WTC11 (cell line): ENCODE results near the gene CCR6. TPM values are rescaled to one million over a fixed set of nuclear protein-coding genes. Genes with fewer than 3 reads are reported as not detected.

Experiments
- ATAC-seq: fragments of 200-7000 bp; cut with Tn5 transposase; 2 replicates; pipeline ENCODE4 v1.10.0; 2021; ENCODE audit warnings: mild to moderate bottlenecking, moderate library complexity
- CTCF ChIA-PET: fragments of 300-600 bp; sonication (Branson Sonifier 250); formaldehyde crosslinking; loops from one replicate; lab custom pipeline; 2021; ENCODE audit warnings: antibody characterized with exemption; lab: Charles Lee
- POLR2A ChIA-PET: fragments of 350-600 bp; sonication (Branson Sonifier 250); formaldehyde crosslinking; loops from one replicate; lab custom pipeline; 2021; ENCODE audit warnings: antibody characterized with exemption; lab: Charles Lee
- DNase-seq: peaks from one replicate; pipeline ENCODE4 v3.0.0; 2021; ENCODE audit warnings: low spot score
- H3K27ac Mint-ChIP-seq: 2 replicates; pipeline ENCODE4 v1.8.0; 2021; ENCODE audit warnings: mixed read lengths
- H3K27me3 Mint-ChIP-seq: 2 replicates; pipeline ENCODE4 v1.8.0; 2021; ENCODE audit warnings: low read depth, mild to moderate bottlenecking, moderate library complexity, mixed read lengths
- H3K36me3 Mint-ChIP-seq: 2 replicates; pipeline ENCODE4 v1.8.0; 2021; ENCODE audit warnings: mixed read lengths
- H3K4me1 Mint-ChIP-seq: 2 replicates; pipeline ENCODE4 v1.8.0; 2022; ENCODE audit warnings: mixed read lengths
- H3K4me3 Mint-ChIP-seq: 2 replicates; pipeline ENCODE4 v1.8.0; 2021; ENCODE audit warnings: mild to moderate bottlenecking, moderate library complexity, mixed read lengths
- H3K9me3 Mint-ChIP-seq: 2 replicates; pipeline ENCODE4 v1.8.0; 2021; ENCODE audit warnings: mixed read lengths
- ARID4B ChIP-seq: sonication (generic); formaldehyde crosslinking; IDR thresholded peaks from 2 replicates; pipeline ENCODE4 v1.8.0; 2023; ENCODE audit warnings: missing genetic modification reagents, mild to moderate bottlenecking, borderline replicate concordance
- ERG ChIP-seq: fragments of 250-450 bp; sonication (Bioruptor Pico); IDR thresholded peaks from 2 replicates; pipeline ENCODE4 v1.8.0; 2021; ENCODE audit warnings: mild to moderate bottlenecking
- ETV6 ChIP-seq: sonication (generic); formaldehyde crosslinking; IDR thresholded peaks from 2 replicates; pipeline ENCODE4 v1.8.1; 2022; ENCODE audit warnings: mild to moderate bottlenecking, missing genetic modification reagents
- NR2C2 ChIP-seq: sonication (generic); formaldehyde crosslinking; IDR thresholded peaks from 2 replicates; pipeline ENCODE4 v1.8.0; 2022; ENCODE audit warnings: mild to moderate bottlenecking, missing genetic modification reagents
- RORB ChIP-seq: fragments of 250-450 bp; sonication (Bioruptor Pico); IDR thresholded peaks from 2 replicates; pipeline ENCODE4 v1.9.0; 2021; ENCODE audit warnings: mild to moderate bottlenecking
- ZNF219 ChIP-seq: sonication (generic); formaldehyde crosslinking; IDR thresholded peaks from 2 replicates; pipeline ENCODE4 v1.8.0; 2023; ENCODE audit warnings: missing genetic modification reagents, mild to moderate bottlenecking, borderline replicate concordance
- ZNF281 ChIP-seq: sonication (generic); formaldehyde crosslinking; IDR thresholded peaks from 2 replicates; pipeline ENCODE4 v1.8.0; 2023; ENCODE audit warnings: mild to moderate bottlenecking, missing genetic modification reagents
- ZNF317 ChIP-seq: sonication (generic); formaldehyde crosslinking; IDR thresholded peaks from 2 replicates; pipeline ENCODE4 v1.8.1; 2023; ENCODE audit warnings: low read depth, mild to moderate bottlenecking, moderate library complexity, missing genetic modification reagents, borderline replicate concordance
- ZNF396 ChIP-seq: fragments of 250-450 bp; sonication (Bioruptor Pico); IDR thresholded peaks from 2 replicates; pipeline ENCODE4 v1.8.0; 2021; ENCODE audit warnings: mild to moderate bottlenecking, moderate library complexity, borderline replicate concordance
- ZNF423 ChIP-seq: fragments of 250-450 bp; sonication (Bioruptor Pico); IDR thresholded peaks from 2 replicates; pipeline ENCODE4 v2.1.2; 2022; ENCODE audit warnings: mild to moderate bottlenecking, moderate library complexity
- ZNF512 ChIP-seq: sonication (generic); formaldehyde crosslinking; IDR thresholded peaks from 2 replicates; pipeline ENCODE4 v1.8.1; 2022; ENCODE audit warnings: missing genetic modification reagents, borderline replicate concordance
- ZNF671 ChIP-seq: fragments of 250-450 bp; sonication (Bioruptor Pico); IDR thresholded peaks from 2 replicates; pipeline ENCODE4 v1.8.0; 2021; ENCODE audit warnings: mild to moderate bottlenecking
- total RNA-seq: library from RNA; stranded (reverse); gene quantifications from 3 replicates; pipeline ENCODE4 v1.2.3, GENCODE V29; 2021
- TF ChIP-seq, protein P1 (sequence below): fragments of 250-450 bp; sonication (Bioruptor Pico); IDR thresholded peaks from 2 replicates; pipeline ENCODE4 v1.9.0; 2021; ENCODE audit warnings: mild to moderate bottlenecking
- TF ChIP-seq, protein P2 (sequence below): sonication (generic); formaldehyde crosslinking; IDR thresholded peaks from 2 replicates; pipeline ENCODE4 v1.8.1; 2023; ENCODE audit warnings: mild to moderate bottlenecking, moderate library complexity, missing genetic modification reagents
- TF ChIP-seq, protein P3 (sequence below): sonication (generic); formaldehyde crosslinking; IDR thresholded peaks from 2 replicates; pipeline ENCODE4 v1.8.1; 2022; ENCODE audit warnings: low read depth, missing genetic modification reagents, borderline replicate concordance

CCR6 gene
- total RNA-seq, 1 experiment from 2014 or later: not detected

- TF ChIP-seq ARID4B: no peak
- TF ChIP-seq, all 79 proteins: peak for 0
These were observed 34.5 kb downstream of the CCR6 start (continued) for GRCh38 chr6:167157414-167157813.

- CTCF ChIA-PET: no interaction called here
- Mint-ChIP-seq H3K27ac (no peak within 1 kb of the TSS), H3K4me3 (no peak within 1 kb of the TSS), H3K9me3 (peaks cover 19% of the 10 kb centered on the region), H3K4me1 (peaks cover 39% of the 10 kb centered on the region), H3K27me3 (no peaks in the 10 kb centered on the region; the same call in 1 of the 2 replicates), H3K36me3 (peaks cover 16% of the 10 kb centered on the region)
- DNase-seq (no peak), ATAC-seq (no peak)
- POLR2A ChIA-PET: no interaction called here
- TF ChIP-seq ZNF219 (CRISPR knock-in tag) (no peak), ZNF512 (CRISPR knock-in tag) (no peak), ERG (no peak), ETV6 (CRISPR knock-in tag) (no peak), RORB (no peak), ZNF396 (CRISPR knock-in tag) (no peak), ZNF281 (no peak), ZNF423 (CRISPR knock-in tag) (no peak), NR2C2 (CRISPR knock-in tag) (no peak), ZNF317 (CRISPR knock-in tag) (no peak), ZNF671 (no peak)
- TF ChIP-seq, protein P1, sequence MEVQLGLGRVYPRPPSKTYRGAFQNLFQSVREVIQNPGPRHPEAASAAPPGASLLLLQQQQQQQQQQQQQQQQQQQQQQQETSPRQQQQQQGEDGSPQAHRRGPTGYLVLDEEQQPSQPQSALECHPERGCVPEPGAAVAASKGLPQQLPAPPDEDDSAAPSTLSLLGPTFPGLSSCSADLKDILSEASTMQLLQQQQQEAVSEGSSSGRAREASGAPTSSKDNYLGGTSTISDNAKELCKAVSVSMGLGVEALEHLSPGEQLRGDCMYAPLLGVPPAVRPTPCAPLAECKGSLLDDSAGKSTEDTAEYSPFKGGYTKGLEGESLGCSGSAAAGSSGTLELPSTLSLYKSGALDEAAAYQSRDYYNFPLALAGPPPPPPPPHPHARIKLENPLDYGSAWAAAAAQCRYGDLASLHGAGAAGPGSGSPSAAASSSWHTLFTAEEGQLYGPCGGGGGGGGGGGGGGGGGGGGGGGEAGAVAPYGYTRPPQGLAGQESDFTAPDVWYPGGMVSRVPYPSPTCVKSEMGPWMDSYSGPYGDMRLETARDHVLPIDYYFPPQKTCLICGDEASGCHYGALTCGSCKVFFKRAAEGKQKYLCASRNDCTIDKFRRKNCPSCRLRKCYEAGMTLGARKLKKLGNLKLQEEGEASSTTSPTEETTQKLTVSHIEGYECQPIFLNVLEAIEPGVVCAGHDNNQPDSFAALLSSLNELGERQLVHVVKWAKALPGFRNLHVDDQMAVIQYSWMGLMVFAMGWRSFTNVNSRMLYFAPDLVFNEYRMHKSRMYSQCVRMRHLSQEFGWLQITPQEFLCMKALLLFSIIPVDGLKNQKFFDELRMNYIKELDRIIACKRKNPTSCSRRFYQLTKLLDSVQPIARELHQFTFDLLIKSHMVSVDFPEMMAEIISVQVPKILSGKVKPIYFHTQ (CRISPR knock-in tag): no peak
- TF ChIP-seq, protein P2, sequence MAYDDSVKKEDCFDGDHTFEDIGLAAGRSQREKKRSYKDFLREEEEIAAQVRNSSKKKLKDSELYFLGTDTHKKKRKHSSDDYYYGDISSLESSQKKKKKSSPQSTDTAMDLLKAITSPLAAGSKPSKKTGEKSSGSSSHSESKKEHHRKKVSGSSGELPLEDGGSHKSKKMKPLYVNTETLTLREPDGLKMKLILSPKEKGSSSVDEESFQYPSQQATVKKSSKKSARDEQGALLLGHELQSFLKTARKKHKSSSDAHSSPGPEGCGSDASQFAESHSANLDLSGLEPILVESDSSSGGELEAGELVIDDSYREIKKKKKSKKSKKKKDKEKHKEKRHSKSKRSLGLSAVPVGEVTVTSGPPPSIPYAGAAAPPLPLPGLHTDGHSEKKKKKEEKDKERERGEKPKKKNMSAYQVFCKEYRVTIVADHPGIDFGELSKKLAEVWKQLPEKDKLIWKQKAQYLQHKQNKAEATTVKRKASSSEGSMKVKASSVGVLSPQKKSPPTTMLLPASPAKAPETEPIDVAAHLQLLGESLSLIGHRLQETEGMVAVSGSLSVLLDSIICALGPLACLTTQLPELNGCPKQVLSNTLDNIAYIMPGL: no peak
- TF ChIP-seq, protein P3, sequence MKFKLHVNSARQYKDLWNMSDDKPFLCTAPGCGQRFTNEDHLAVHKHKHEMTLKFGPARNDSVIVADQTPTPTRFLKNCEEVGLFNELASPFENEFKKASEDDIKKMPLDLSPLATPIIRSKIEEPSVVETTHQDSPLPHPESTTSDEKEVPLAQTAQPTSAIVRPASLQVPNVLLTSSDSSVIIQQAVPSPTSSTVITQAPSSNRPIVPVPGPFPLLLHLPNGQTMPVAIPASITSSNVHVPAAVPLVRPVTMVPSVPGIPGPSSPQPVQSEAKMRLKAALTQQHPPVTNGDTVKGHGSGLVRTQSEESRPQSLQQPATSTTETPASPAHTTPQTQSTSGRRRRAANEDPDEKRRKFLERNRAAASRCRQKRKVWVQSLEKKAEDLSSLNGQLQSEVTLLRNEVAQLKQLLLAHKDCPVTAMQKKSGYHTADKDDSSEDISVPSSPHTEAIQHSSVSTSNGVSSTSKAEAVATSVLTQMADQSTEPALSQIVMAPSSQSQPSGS (CRISPR knock-in tag): no peak
These were observed 35.0 kb downstream of the CCR6 start, which contains the start of gene GPR31 for GRCh38 chr6:167157863-167158262. GPR31 (minus strand) TSS chr6:167157980; CDS start chr6:167157831, 149 bp downstream.
